PFSK-1 (cell line): ENCODE measurements around the gene KDM4B.

Source experiments
- FOXP2 ChIP-seq: optimal IDR thresholded peaks from 2 replicates; pipeline ENCODE3; 2011; ENCODE audit warnings: borderline replicate concordance, control low read depth, inconsistent platforms; ENCODE audit not compliant: insufficient read depth; ENCODE audit errors: extremely low read length, extremely low read depth
- POLR2AphosphoS5 ChIP-seq: IDR thresholded peaks from 2 replicates; pipeline ENCODE4 v1.6.1; 2012; ENCODE audit warnings: low read depth, mild to moderate bottlenecking, control low read depth, low read length, moderate library complexity
- SIN3A ChIP-seq: IDR thresholded peaks from 2 replicates; pipeline ENCODE4 v1.6.1; 2012; ENCODE audit warnings: mild to moderate bottlenecking, low read length, moderate library complexity, borderline replicate concordance; ENCODE audit not compliant: insufficient read depth
- TAF1 ChIP-seq: IDR thresholded peaks from 2 replicates; pipeline ENCODE4 v1.6.1; 2012; ENCODE audit warnings: low read length, control low read depth, borderline replicate concordance; ENCODE audit not compliant: insufficient read depth
- TF ChIP-seq, protein P1 (sequence below), 2 experiments: IDR thresholded peaks; 2 replicates each; pipeline versions ENCODE4 v1.6.1 to v1.8.0; 2011 to 2012; ENCODE audit warnings: low read depth in 2 of 2, low read length in 2 of 2, control low read depth in 1 of 2, inconsistent platforms in 1 of 2, mild to moderate bottlenecking in 1 of 2, moderate library complexity in 1 of 2; ENCODE audit not compliant: insufficient read depth in 1 of 2

Gene KDM4B

DNA sequence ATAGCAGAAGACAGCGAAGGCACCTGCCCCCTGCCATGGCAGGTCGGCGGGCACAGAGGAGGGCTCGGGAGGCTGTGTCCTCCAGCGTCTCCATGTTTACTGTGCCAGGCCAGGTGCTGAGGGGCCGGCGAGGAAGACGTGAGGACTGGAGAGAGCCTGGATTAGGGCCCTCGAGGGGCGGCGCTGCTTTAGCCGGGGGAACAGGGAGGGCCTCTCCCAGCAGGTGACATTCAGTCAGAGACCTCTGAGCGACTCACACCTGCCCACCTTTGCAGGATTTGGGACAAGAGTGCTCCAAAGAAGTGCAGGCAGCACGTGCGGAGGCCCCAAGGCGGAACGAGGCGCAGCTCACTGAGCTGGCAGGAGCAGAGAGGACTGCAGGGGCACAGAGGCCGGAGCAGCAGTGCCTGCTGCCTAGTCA, 17.6 kb downstream of the KDM4B start:
- TF ChIP-seq FOXP2 (no peak), TAF1 (no peak), SIN3A (no peak), POLR2AphosphoS5 (no peak)
- TF ChIP-seq, protein P1, sequence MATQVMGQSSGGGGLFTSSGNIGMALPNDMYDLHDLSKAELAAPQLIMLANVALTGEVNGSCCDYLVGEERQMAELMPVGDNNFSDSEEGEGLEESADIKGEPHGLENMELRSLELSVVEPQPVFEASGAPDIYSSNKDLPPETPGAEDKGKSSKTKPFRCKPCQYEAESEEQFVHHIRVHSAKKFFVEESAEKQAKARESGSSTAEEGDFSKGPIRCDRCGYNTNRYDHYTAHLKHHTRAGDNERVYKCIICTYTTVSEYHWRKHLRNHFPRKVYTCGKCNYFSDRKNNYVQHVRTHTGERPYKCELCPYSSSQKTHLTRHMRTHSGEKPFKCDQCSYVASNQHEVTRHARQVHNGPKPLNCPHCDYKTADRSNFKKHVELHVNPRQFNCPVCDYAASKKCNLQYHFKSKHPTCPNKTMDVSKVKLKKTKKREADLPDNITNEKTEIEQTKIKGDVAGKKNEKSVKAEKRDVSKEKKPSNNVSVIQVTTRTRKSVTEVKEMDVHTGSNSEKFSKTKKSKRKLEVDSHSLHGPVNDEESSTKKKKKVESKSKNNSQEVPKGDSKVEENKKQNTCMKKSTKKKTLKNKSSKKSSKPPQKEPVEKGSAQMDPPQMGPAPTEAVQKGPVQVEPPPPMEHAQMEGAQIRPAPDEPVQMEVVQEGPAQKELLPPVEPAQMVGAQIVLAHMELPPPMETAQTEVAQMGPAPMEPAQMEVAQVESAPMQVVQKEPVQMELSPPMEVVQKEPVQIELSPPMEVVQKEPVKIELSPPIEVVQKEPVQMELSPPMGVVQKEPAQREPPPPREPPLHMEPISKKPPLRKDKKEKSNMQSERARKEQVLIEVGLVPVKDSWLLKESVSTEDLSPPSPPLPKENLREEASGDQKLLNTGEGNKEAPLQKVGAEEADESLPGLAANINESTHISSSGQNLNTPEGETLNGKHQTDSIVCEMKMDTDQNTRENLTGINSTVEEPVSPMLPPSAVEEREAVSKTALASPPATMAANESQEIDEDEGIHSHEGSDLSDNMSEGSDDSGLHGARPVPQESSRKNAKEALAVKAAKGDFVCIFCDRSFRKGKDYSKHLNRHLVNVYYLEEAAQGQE (IDR thresholded peaks at IDR 0.05; ENCODE audit: insufficient read depth in 1 of 2, low read depth in 2 of 2, low read length in 2 of 2), result no peak

DNA sequence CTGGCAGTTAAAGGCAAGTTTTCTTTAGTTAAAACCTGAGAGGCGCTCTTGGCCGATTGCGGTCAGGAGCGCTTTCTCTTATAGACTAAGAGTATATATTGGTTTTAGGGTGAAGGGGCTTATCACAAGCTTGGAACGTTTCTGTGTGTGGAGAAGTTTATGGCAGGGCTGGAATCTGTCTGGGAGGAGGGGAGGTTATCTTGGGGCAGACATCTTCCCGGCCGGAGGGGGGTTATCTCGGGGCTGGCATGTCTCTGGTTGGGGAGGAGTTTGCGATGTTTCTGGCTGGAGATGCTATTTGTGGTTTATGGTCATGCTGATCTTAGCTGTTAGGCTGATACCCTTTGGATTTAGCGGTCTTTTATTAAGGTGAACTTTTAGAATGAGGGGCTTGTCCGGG, 18.3 kb downstream of the KDM4B start:
- no peak for TF ChIP-seq FOXP2
- TF ChIP-seq SIN3A, result no peak
- TF ChIP-seq, protein P1 (IDR thresholded peaks at IDR 0.05; ENCODE audit: insufficient read depth in 1 of 2, low read depth in 2 of 2, low read length in 2 of 2), result no peak
- TF ChIP-seq POLR2AphosphoS5, result no peak
- TF ChIP-seq TAF1, result no peak

DNA sequence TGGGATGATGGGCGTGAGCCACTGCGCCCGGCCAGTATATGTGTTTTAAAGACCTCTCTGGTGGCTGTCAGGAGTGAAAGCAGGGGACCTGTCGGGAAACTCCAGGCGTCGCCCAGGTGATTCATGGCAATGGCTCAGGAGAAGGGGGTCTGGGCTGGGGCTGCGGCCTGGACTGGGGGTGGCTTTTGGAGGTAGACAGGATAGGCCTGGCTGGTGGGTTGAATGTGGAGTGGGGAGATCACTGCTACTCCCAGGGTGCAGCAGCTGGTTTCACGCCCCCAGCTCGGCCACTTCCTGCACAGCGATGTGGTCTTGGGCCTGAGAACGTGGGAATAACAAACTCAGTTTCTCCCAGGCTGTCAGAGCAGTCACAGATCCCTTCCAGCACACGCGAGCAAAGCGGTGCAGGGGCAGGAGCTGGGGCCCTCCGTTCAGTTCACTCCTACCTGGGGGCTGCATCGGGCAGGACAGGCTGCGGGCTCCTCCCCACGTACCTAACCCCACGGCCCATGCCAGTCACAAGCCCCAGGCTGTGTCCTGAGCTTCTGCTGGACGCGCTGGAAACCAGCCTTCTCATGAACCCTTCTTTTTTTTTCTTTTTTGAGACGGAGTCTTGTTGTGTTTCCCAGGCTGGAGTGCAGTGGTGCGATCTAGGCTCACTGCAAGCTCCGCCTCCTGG, 18.9 kb downstream of the KDM4B start:
- TF ChIP-seq FOXP2 (no peak), TAF1 (no peak)

DNA sequence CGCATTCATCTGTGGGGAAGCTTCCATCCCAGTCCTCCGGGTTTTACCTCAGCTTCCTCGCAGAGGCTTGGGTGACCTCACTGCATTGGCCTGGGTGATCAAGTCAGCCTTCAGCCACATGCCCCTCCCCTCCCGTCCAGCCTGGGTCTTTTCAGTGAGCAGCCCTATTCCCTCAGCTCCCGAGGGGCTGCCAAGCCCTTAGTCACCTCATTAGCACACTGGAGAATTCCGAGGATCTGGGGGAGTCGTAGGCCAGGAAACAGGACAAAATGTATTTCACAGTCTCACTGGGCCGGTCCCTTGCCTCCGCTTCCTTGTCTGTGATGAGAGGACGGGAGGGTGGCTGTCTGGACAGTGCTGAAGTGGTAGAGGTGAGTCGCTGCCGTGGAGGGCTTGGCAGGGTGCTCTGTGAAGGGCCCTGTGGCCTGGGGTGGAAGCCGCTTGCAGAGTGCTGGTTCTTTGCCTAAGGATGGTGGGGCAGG, 19.9 kb downstream of the KDM4B start:
- TF ChIP-seq, protein P1 (IDR thresholded peaks at IDR 0.05; ENCODE audit: insufficient read depth in 1 of 2, low read depth in 2 of 2, low read length in 2 of 2), result no peak
- TF ChIP-seq POLR2AphosphoS5, result no peak

DNA sequence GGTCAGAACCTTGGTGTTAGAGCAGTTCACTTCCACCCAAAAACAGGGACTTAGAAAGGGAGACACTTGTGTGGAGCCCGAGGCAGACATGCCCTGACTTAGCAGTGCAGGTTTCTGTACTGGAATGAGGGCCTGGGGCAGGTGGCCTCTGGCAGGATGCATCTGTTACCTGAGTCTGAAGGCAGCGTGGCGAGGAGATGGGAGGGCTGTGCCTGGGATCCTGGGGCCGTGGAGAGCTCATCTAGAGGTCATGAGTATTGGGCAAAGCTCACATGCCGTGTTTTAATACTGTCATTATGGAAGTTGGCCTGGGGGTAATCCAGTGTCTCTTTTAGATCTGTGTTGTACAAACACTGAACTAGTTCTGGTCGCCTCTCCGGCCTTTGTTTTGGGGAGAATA, 21.4 kb downstream of the KDM4B start:
- TF ChIP-seq SIN3A, result no peak
- TF ChIP-seq FOXP2, result no peak
- TF ChIP-seq TAF1, result no peak

DNA sequence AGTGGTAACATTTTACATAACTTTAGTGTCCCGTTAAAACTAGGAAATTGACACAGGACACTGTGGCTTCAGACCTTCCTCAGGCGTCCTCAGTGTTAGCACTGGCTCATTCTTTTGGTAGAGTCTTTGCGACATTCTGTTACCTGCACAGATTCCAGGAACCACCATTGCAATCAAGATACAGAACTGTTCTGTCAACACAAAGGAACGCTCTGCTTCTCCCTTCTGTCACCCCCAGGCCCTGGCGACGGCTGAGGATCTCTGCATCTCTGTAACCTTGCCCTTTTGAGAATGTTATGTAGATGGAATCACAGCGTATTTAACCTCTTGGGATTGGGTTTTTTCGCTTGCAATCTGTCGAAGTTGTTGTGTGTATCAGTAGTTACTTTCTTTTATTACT, 22.6 kb downstream of the KDM4B start:
- TF ChIP-seq TAF1, result no peak
- no peak for TF ChIP-seq FOXP2
- TF ChIP-seq POLR2AphosphoS5, result no peak
- no peak for TF ChIP-seq SIN3A
- TF ChIP-seq, protein P1 (IDR thresholded peaks at IDR 0.05; ENCODE audit: insufficient read depth in 1 of 2, low read depth in 2 of 2, low read length in 2 of 2), result no peak
